GM12872 (cell line): ENCODE results near the gene ECE1.

ENCODE experiments used
- CTCF ChIP-seq: IDR thresholded peaks from 3 replicates; pipeline ENCODE4 v1.5.1; 2011; ENCODE audit warnings: low read depth, mild to moderate bottlenecking, low read length, moderate library complexity; ENCODE audit not compliant: insufficient read depth

ECE1 gene

GRCh38 chr1:21206117-21206516 is 84.1 kb downstream of the ECE1 start:
- TF ChIP-seq CTCF = no peak

GRCh38 chr1:21205416-21205815 is 84.8 kb downstream of the ECE1 start:
- no peak for TF ChIP-seq CTCF

GRCh38 chr1:21201650-21202049 is 88.6 kb downstream of the ECE1 start:
- TF ChIP-seq CTCF = no peak

- TF ChIP-seq CTCF = no peak
Measured at GRCh38 chr1:21200767-21201166, 89.5 kb downstream of the ECE1 start.

- no peak for TF ChIP-seq CTCF
Measured at GRCh38 chr1:21198929-21199328, 91.3 kb downstream of the ECE1 start.

GRCh38 chr1:21192871-21193270 is 97.4 kb downstream of the ECE1 start:
- no peak for TF ChIP-seq CTCF

- TF ChIP-seq CTCF = no peak
Measured at GRCh38 chr1:21192284-21192683, 98.0 kb downstream of the ECE1 start.
